ENCODE data around the gene STXBP5.

Gene STXBP5

DNA sequence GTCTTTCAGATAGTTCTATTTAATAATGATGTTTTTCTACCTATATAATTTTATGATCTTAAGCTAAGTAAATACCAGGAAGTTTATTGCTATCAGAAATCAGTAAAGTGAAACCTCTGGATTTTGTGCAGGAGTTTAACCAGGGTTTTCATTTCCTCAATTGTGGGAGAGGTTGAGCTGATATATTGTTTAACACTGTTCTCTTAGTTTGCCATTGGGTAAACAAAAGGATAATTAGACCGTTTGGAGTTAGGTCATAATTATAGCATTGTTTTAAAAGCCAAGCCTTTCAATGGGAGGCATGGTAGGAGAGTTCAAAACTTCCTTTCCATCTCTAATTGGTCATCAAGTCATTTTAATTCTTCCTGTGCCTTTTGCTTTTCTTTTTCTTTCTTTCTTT lies 58.7 kb downstream of the STXBP5 start:
- no peak for TF ChIP-seq EZH2 (IDR thresholded peaks at IDR 0.05; ENCODE audit: borderline replicate concordance, low read length)
- TF ChIP-seq, protein P1, sequence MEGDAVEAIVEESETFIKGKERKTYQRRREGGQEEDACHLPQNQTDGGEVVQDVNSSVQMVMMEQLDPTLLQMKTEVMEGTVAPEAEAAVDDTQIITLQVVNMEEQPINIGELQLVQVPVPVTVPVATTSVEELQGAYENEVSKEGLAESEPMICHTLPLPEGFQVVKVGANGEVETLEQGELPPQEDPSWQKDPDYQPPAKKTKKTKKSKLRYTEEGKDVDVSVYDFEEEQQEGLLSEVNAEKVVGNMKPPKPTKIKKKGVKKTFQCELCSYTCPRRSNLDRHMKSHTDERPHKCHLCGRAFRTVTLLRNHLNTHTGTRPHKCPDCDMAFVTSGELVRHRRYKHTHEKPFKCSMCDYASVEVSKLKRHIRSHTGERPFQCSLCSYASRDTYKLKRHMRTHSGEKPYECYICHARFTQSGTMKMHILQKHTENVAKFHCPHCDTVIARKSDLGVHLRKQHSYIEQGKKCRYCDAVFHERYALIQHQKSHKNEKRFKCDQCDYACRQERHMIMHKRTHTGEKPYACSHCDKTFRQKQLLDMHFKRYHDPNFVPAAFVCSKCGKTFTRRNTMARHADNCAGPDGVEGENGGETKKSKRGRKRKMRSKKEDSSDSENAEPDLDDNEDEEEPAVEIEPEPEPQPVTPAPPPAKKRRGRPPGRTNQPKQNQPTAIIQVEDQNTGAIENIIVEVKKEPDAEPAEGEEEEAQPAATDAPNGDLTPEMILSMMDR (IDR thresholded peaks at IDR 0.05; ENCODE audit: low read length) = no peak
- Histone ChIP-seq H3K9me3 (ENCODE audit: low read length) (no peaks in the 10 kb centered on the region), H3K36me3 (ENCODE audit: insufficient read depth, low read length) (peaks cover 7% of the 10 kb centered on the region; the same call in 1 of the 2 replicates), H3K9ac (ENCODE audit: low read length) (no peak overlapping the region), H3K27me3 (ENCODE audit: insufficient read depth, low read length) (no peaks in the 10 kb centered on the region), H3K4me3 (ENCODE audit: low read depth, low read length, poor library complexity, severe bottlenecking) (no peak overlapping the region), H3K4me1 (ENCODE audit: insufficient read depth, low read length, severe bottlenecking) (no peaks in the 10 kb centered on the region), H4K20me1 (ENCODE audit: insufficient read depth, low read length) (no peaks in the 10 kb centered on the region), H3F3A (ENCODE audit: insufficient read depth, low read length) (no peaks in the 10 kb centered on the region), H3K27ac (ENCODE audit: low read depth, low read length, poor library complexity, severe bottlenecking) (no peak overlapping the region), H3K9me2 (ENCODE audit: low read depth, low read length) (no peaks in the 10 kb centered on the region), H2AFZ (ENCODE audit: low read length) (no peak overlapping the region), H3K4me2 (ENCODE audit: low read length) (no peak overlapping the region), H3K79me2 (ENCODE audit: insufficient read depth, low read length) (no peaks in the 10 kb centered on the region)

DNA sequence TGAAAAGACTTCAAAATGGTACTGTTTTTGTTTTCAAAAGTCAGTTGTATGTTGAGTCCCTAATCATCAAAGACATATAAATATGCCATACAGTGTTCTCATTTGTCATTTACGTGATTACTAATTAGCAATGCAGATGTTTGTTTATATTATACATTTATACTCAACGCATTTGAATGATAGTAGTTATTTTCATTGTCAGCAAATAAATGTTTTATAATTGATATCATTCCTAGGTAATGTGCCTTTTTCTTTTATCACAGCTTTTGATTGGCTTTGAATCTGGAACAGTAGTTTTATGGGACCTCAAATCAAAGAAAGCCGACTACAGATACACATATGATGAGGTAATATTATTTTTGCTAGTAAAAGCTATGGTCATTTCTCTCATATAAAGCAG lies 62.6 kb downstream of the STXBP5 start:
- Histone ChIP-seq H3K4me2 (ENCODE audit: low read length) (no peak overlapping the region), H3K9me3 (ENCODE audit: low read length) (no peaks in the 10 kb centered on the region), H3K4me3 (ENCODE audit: low read depth, low read length, poor library complexity, severe bottlenecking) (no peak overlapping the region), H3K36me3 (ENCODE audit: insufficient read depth, low read length) (peaks cover 7% of the 10 kb centered on the region; the same call in 1 of the 2 replicates), H3K79me2 (ENCODE audit: insufficient read depth, low read length) (no peaks in the 10 kb centered on the region), H3K27ac (ENCODE audit: low read depth, low read length, poor library complexity, severe bottlenecking) (no peak overlapping the region), H3K9ac (ENCODE audit: low read length) (no peak overlapping the region), H4K20me1 (ENCODE audit: insufficient read depth, low read length) (no peaks in the 10 kb centered on the region), H3K27me3 (ENCODE audit: insufficient read depth, low read length) (no peaks in the 10 kb centered on the region), H3K9me2 (ENCODE audit: low read depth, low read length) (no peaks in the 10 kb centered on the region), H2AFZ (ENCODE audit: low read length) (no peak overlapping the region), H3K4me1 (ENCODE audit: insufficient read depth, low read length, severe bottlenecking) (no peaks in the 10 kb centered on the region), H3F3A (ENCODE audit: insufficient read depth, low read length) (no peaks in the 10 kb centered on the region)
- no peak for TF ChIP-seq EZH2 (IDR thresholded peaks at IDR 0.05; ENCODE audit: borderline replicate concordance, low read length)
- TF ChIP-seq, protein P1 (IDR thresholded peaks at IDR 0.05; ENCODE audit: low read length) = no peak

DNA sequence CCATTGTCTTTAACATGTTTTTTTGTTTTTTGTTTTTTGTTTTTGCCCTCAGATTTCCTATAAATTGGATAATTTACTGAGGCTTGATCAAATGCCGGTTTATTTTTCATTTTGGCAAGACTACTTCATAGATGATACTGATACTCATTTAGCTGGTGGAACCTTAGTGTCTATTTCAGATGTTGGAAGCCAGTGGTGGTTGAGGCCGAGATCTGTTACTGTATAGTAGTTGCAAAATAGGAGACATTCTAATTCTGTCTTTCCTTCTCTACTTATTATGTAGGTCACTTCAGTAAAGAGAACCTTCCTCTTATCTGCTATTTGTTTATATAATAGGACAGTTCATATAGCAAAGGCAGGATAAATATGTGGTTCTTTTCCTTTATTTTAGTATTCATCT lies 63.4 kb downstream of the STXBP5 start:
- Histone ChIP-seq H3K4me1 (ENCODE audit: insufficient read depth, low read length, severe bottlenecking) (no peaks in the 10 kb centered on the region), H3K79me2 (ENCODE audit: insufficient read depth, low read length) (no peaks in the 10 kb centered on the region), H3K4me2 (ENCODE audit: low read length) (no peak overlapping the region), H3K9ac (ENCODE audit: low read length) (no peak overlapping the region), H3K9me3 (ENCODE audit: low read length) (no peaks in the 10 kb centered on the region), H4K20me1 (ENCODE audit: insufficient read depth, low read length) (no peaks in the 10 kb centered on the region), H3K27ac (ENCODE audit: low read depth, low read length, poor library complexity, severe bottlenecking) (no peak overlapping the region), H3K27me3 (ENCODE audit: insufficient read depth, low read length) (no peaks in the 10 kb centered on the region), H3F3A (ENCODE audit: insufficient read depth, low read length) (no peaks in the 10 kb centered on the region), H3K9me2 (ENCODE audit: low read depth, low read length) (no peaks in the 10 kb centered on the region), H2AFZ (ENCODE audit: low read length) (no peak overlapping the region), H3K4me3 (ENCODE audit: low read depth, low read length, poor library complexity, severe bottlenecking) (no peak overlapping the region), H3K36me3 (ENCODE audit: insufficient read depth, low read length) (peaks cover 7% of the 10 kb centered on the region; the same call in 1 of the 2 replicates)
- TF ChIP-seq, protein P1 (IDR thresholded peaks at IDR 0.05; ENCODE audit: low read length) = no peak
- no peak for TF ChIP-seq EZH2 (IDR thresholded peaks at IDR 0.05; ENCODE audit: borderline replicate concordance, low read length)
